Endothelial cell of umbilical vein (primary cell): ENCODE results near the gene MVB12B.

ENCODE experiments used
- EZH2 ChIP-seq: IDR thresholded peaks from 2 replicates; pipeline ENCODE4 v1.6.1; 2012; ENCODE audit warnings: borderline replicate concordance, low read depth, mild to moderate bottlenecking, moderate library complexity, low read length, inconsistent platforms; ENCODE audit not compliant: severe bottlenecking
- GATA2 ChIP-seq: IDR thresholded peaks from 2 replicates; pipeline ENCODE4 v1.7.0; 2011; ENCODE audit warnings: low read depth, mild to moderate bottlenecking, moderate library complexity, mixed read lengths, low read length; ENCODE audit not compliant: insufficient read length, insufficient read depth
- JUN ChIP-seq: IDR thresholded peaks from 2 replicates; pipeline ENCODE4 v1.6.1; 2011; ENCODE audit warnings: borderline replicate concordance, low read depth; ENCODE audit not compliant: insufficient read length, insufficient read depth
- POLR2A ChIP-seq: IDR thresholded peaks from 2 replicates; pipeline ENCODE4 v1.6.1; 2012; ENCODE audit warnings: low read depth, mild to moderate bottlenecking, control low read depth, low read length
- POLR2AphosphoS5 ChIP-seq: IDR thresholded peaks from 2 replicates; pipeline ENCODE4 v1.6.1; 2012; ENCODE audit warnings: low read depth, mild to moderate bottlenecking, control low read depth, low read length, moderate library complexity; ENCODE audit not compliant: insufficient read depth
- TF ChIP-seq, protein P1 (sequence below), 2 donors: IDR thresholded peaks; 1 replicate in 1 of 2; 2 replicates in 1 of 2; pipeline ENCODE4 v1.5.1; 2011; ENCODE audit warnings: low read length in 2 of 2, mild to moderate bottlenecking in 2 of 2, moderate library complexity in 2 of 2, control low read depth in 1 of 2, inconsistent platforms in 1 of 2, low read depth in 1 of 2; ENCODE audit not compliant: insufficient read depth in 1 of 2; ENCODE audit errors: extremely low read depth in 1 of 2
- TF ChIP-seq, protein P2 (sequence below): IDR thresholded peaks from 2 replicates; pipeline ENCODE4 v1.6.1; 2011; ENCODE audit not compliant: insufficient read depth, insufficient read length

DNA sequence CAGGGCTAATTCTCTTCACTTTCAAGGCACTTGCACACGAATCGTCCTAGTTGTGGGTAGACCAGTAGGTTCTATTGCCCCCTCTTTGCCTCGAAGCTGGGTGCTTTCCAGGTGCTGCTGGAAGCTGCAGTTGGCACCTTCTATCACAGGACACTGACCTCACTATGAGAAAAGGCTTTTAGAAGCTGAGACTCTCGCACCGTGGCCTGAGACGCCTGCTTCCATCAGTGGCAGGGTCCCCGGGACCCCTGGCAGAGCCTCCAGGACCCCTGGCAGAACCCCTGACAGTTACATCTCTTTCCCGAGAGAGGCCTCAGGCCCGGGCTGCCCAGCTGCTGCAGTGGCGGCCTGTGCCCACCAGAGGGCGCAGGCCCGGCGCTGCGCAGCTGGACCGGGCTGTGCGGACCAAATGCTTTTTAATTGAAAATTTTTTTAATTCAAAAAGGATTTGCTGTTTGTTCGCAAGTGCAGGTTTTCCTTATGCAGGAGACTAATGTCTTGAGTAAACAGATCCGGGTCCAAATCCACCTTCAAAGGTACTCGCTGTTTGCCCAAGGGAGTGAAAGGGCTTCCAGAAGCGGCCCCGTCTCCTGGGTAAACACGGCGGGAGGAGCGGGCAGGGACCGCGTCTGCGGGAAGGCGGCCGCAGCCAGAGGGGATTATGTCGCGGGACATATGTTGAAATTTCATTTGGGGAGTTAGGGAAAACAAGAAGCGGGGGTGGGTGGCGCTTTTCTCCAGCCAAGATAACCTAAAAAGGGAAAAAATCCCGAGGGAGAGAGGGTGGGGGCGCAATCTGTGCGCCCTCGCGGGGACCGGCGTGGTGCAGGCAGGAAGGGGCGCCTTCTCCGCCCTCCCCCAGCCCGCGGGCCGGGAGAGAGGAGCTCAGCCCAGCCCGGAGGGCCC lies 172.6 kb downstream of the MVB12B start:
- TF ChIP-seq POLR2A, result no peak
- TF ChIP-seq, protein P1, sequence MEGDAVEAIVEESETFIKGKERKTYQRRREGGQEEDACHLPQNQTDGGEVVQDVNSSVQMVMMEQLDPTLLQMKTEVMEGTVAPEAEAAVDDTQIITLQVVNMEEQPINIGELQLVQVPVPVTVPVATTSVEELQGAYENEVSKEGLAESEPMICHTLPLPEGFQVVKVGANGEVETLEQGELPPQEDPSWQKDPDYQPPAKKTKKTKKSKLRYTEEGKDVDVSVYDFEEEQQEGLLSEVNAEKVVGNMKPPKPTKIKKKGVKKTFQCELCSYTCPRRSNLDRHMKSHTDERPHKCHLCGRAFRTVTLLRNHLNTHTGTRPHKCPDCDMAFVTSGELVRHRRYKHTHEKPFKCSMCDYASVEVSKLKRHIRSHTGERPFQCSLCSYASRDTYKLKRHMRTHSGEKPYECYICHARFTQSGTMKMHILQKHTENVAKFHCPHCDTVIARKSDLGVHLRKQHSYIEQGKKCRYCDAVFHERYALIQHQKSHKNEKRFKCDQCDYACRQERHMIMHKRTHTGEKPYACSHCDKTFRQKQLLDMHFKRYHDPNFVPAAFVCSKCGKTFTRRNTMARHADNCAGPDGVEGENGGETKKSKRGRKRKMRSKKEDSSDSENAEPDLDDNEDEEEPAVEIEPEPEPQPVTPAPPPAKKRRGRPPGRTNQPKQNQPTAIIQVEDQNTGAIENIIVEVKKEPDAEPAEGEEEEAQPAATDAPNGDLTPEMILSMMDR (IDR thresholded peaks at IDR 0.05; ENCODE audit: extremely low read depth in 1 of 2, insufficient read depth in 1 of 2, low read depth in 1 of 2, low read length in 2 of 2), result peak; percentile 97 to 99
- no peak for TF ChIP-seq POLR2AphosphoS5
- no peak for TF ChIP-seq EZH2
- TF ChIP-seq GATA2, result no peak
- TF ChIP-seq, protein P2, sequence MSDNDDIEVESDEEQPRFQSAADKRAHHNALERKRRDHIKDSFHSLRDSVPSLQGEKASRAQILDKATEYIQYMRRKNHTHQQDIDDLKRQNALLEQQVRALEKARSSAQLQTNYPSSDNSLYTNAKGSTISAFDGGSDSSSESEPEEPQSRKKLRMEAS, result no peak
- TF ChIP-seq JUN, result no peak
